ENCODE results near the gene NDUFB10.

The NDUFB10 gene

DNA sequence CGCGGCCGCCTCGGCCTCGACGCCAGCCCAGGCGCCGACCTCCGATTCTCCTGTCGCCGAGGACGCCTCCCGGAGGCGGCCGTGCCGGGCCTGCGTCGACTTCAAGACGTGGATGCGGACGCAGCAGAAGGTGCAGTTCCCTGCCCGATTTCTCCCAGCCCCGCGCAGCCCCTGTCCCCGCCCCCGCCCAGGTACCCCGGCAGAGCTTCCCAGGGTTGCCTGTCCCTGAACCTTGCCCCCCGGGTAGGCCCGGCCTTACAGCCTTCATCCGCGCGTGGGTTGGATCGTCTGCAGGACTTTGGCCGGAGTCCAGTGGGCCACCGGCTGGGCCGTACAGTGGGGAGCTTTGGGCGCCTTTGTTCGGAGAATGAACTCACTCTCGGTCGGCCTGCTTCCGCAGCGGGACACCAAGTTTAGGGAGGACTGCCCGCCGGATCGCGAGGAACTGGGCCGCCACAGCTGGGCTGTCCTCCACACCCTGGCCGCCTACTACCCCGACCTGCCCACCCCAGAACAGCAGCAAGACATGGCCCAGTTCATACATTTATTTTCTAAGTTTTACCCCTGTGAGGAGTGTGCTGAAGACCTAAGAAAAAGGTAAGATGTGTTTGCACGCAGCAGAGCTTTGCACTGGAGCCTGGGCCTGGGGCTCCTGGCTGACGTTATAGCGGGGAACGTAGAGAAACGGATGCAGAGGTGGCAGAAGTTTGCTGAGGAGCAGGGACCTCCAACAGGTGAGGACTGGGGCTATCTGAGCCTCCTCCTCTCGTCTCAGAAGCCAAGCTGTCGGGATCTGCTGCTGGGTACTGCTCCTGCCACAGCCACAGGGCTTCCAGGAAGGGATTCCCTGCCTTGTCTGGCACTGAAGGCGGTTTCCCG lies 25.2 kb downstream of the NDUFB10 start:
- DNase-seq (ENCODE audit: low read depth), result peak; percentile 40
- peak overlapping the region; percentile 61 for H3K4me3 ChIP-seq (ENCODE audit: low read length)
- TF ChIP-seq, protein P1, sequence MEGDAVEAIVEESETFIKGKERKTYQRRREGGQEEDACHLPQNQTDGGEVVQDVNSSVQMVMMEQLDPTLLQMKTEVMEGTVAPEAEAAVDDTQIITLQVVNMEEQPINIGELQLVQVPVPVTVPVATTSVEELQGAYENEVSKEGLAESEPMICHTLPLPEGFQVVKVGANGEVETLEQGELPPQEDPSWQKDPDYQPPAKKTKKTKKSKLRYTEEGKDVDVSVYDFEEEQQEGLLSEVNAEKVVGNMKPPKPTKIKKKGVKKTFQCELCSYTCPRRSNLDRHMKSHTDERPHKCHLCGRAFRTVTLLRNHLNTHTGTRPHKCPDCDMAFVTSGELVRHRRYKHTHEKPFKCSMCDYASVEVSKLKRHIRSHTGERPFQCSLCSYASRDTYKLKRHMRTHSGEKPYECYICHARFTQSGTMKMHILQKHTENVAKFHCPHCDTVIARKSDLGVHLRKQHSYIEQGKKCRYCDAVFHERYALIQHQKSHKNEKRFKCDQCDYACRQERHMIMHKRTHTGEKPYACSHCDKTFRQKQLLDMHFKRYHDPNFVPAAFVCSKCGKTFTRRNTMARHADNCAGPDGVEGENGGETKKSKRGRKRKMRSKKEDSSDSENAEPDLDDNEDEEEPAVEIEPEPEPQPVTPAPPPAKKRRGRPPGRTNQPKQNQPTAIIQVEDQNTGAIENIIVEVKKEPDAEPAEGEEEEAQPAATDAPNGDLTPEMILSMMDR (IDR thresholded peaks at IDR 0.05; ENCODE audit: insufficient read depth, low read depth, low read length, missing control alignments), result no peak

DNA sequence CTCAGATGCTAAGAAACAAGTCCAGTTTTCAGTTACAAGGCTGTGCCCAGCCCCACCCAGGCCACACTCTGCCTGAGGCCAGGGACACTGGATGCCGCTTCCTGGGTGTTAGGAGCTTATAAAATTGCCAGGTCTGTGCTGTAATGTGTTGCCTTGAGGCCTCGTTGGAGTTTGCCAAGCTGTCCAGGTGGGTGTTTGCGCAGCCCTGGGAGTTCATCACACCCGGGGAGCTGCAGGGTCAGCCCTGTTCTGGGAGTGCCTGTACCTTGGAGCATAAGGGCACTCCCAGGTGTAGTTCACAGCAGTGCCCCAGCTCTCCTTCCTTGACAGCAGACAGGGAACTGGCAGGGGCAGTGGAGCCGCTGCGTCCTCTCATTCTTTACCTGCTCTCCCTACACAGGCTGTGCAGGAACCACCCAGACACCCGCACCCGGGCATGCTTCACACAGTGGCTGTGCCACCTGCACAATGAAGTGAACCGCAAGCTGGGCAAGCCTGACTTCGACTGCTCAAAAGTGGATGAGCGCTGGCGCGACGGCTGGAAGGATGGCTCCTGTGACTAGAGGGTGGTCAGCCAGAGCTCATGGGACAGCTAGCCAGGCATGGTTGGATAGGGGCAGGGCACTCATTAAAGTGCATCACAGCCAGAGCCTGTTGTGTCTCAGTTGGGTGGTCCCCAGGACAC lies 26.3 kb downstream of the NDUFB10 start:
- DNase-seq (ENCODE audit: low read depth), result no peak
- no peak overlapping the region for H3K4me3 ChIP-seq (ENCODE audit: low read length)
- TF ChIP-seq, protein P1 (IDR thresholded peaks at IDR 0.05; ENCODE audit: insufficient read depth, low read depth, low read length, missing control alignments), result no peak

GRCh38 chr16:1987198-1987597 lies 27.9 kb downstream of the NDUFB10 start:
- H3K4me3 ChIP-seq (ENCODE audit: low read length), result no peak overlapping the region
- DNase-seq (ENCODE audit: low read depth), result no peak
- TF ChIP-seq, protein P1 (IDR thresholded peaks at IDR 0.05; ENCODE audit: insufficient read depth, low read depth, low read length, missing control alignments), result no peak

GRCh38 chr16:1989209-1990100 lies 30.1 kb downstream of the NDUFB10 start, which contains the start of gene SYNGR3:
SYNGR3 (plus strand) TSS chr16:1989970; CDS start chr16:1990103, 133 bp downstream.
- no peak for DNase-seq (ENCODE audit: low read depth)
- H3K4me3 ChIP-seq (ENCODE audit: low read length), result no peak within 1 kb of the TSS
- TF ChIP-seq, protein P1 (IDR thresholded peaks at IDR 0.05; ENCODE audit: insufficient read depth, low read depth, low read length, missing control alignments), result no peak

GRCh38 chr16:1990101-1990350 lies 30.7 kb downstream of the NDUFB10 start:
- DNase-seq (ENCODE audit: low read depth), result no peak
- TF ChIP-seq, protein P1 (IDR thresholded peaks at IDR 0.05; ENCODE audit: insufficient read depth, low read depth, low read length, missing control alignments), result no peak
- no peak overlapping the region for H3K4me3 ChIP-seq (ENCODE audit: low read length)

- TF ChIP-seq, protein P1 (IDR thresholded peaks at IDR 0.05; ENCODE audit: insufficient read depth, low read depth, low read length, missing control alignments), result no peak
- H3K4me3 ChIP-seq (ENCODE audit: low read length), result no peak overlapping the region
- no peak for DNase-seq (ENCODE audit: low read depth)
Observed at GRCh38 chr16:1990351-1991134, 31.2 kb downstream of the NDUFB10 start.
